ENCODE measurements around the gene KLHDC8A. TPM values are rescaled to one million over a fixed set of nuclear protein-coding genes. Genes with fewer than 3 reads are reported as not detected.
A peak's percentile ranks its signal among the peaks of the same experiment; 100 is the strongest.

KLHDC8A gene
- total RNA-seq, 6 experiments from 2014 or later, result 0.22 to 0.44 TPM; not detected in 4

DNA sequence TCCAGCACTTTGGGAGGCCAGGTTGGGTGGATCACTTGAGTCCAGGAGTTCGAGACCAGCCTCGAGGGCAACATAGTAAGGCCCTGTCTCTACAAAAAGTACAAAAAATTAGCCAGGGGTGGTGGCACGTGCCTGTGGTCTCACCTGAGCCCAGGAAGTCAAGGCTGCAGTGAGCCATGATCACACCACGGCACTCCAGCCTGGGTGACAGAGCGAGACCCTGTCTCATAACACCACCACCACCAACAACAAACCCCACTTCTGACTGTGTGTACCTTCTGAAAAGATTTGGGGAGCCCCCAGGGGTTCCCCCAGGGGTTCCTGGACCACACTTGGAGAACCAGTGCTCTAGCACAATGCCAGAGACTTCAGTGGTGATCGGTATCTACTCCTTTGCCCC is 65.1 kb downstream of the KLHDC8A start:
- intact Hi-C loops (cut with DNase I), result no loop called here
- no peak for TF ChIP-seq POLR2A (IDR thresholded peaks at IDR 0.05)
- no peak for TF ChIP-seq CTCF (IDR thresholded peaks at IDR 0.05)

GRCh38 chr1:205287767-205288559 is 68.8 kb downstream of the KLHDC8A start:
- ATAC-seq, result peak; percentile 37 to 73 (median 61)
- Histone ChIP-seq H3K36me3 (no peaks in the 10 kb centered on the region), H3K4me1 (peaks cover 0 to 13% (median under 1%) of the 10 kb centered on the region in 4 donors), H3K4me3 (no peak overlapping the region), H3K9me3 (no peaks in the 10 kb centered on the region), H3K27me3 (no peaks in the 10 kb centered on the region), H3K27ac (peak overlapping the region; percentile 15 to 53 (median 39))
- intact Hi-C loops (cut with DNase I), result no loop called here
- TF ChIP-seq POLR2A (IDR thresholded peaks at IDR 0.05), result no peak
- no peak for TF ChIP-seq CTCF (IDR thresholded peaks at IDR 0.05)
- peak in 2 of 3 donors; percentile 61 to 62 for DNase-seq
- 50% methylated on average over 8 of the region's 8 CpGs for WGBS (ENCODE audit: insufficient coverage, low coverage, low lambda C conversion rate, missing lambda C conversion rate)

More for the DNA sequence above, 65.1 kb downstream of the KLHDC8A start:
- ATAC-seq, result no peak
- DNase-seq, result no peak
- Histone ChIP-seq H3K9me3 (no peaks in the 10 kb centered on the region), H3K4me1 (peaks cover 0 to 21% (median 9%) of the 10 kb centered on the region in 4 donors), H3K27me3 (no peaks in the 10 kb centered on the region), H3K4me3 (no peak overlapping the region), H3K27ac (no peak overlapping the region), H3K36me3 (no peaks in the 10 kb centered on the region)
- WGBS (ENCODE audit: insufficient coverage, low coverage, low lambda C conversion rate, missing lambda C conversion rate), result 77% methylated on average over 2 of the region's 6 CpGs

GRCh38 chr1:205287076-205287475 is 69.6 kb downstream of the KLHDC8A start:
- WGBS (ENCODE audit: insufficient coverage, low coverage, low lambda C conversion rate, missing lambda C conversion rate), result 89% methylated on average over 3 of the region's 3 CpGs
- intact Hi-C loops (cut with DNase I), result no loop called here
- no peaks in the 10 kb centered on the region for H3K9me3 ChIP-seq
- DNase-seq, result no peak
- H3K36me3 ChIP-seq, result no peaks in the 10 kb centered on the region
- H3K4me1 ChIP-seq, result peaks cover 0 to 13% (median under 1%) of the 10 kb centered on the region in 4 donors
- H3K27me3 ChIP-seq, result no peaks in the 10 kb centered on the region
- ATAC-seq, result no peak
- H3K4me3 ChIP-seq, result no peak overlapping the region
- peak overlapping the region in 1 of 3 donors; percentile 53 for H3K27ac ChIP-seq
- TF ChIP-seq POLR2A (IDR thresholded peaks at IDR 0.05) (no peak), CTCF (IDR thresholded peaks at IDR 0.05) (no peak)

DNA sequence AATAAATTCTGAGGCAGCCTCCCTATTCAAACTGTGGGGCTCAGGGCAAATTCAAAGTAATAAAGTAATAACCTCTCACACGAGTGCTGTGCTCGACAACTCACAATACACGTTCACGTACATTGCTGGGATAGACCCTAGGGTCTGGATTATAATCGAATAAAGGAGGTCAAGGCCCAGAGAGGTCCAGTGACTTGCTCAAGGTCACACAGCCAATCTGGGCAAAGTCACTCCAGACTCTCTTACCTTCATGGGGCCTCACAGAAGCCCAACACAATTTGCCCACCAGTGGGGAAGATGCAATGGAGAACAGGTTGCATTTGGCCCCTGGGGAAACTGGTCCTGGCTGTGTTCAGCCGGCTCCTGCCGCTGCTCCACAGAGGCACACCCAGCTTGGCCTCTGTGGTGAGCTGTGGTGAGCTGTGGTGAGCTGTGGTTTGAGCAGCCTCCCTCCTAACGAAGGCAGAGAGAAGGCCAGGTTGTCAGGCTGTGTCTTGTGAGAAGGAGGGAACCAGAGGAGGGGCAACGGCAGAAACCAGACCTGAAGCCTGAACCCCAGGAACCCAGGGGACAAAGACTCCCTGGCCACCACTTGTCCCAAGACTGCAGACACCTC is 70.3 kb downstream of the KLHDC8A start:
- H3K27me3 ChIP-seq, result no peaks in the 10 kb centered on the region
- H3K36me3 ChIP-seq, result no peaks in the 10 kb centered on the region
- WGBS (ENCODE audit: insufficient coverage, low coverage, low lambda C conversion rate, missing lambda C conversion rate), result 77% methylated on average over 7 of the region's 9 CpGs
- DNase-seq (no peak), ATAC-seq (no peak)
- H3K4me1 ChIP-seq, result peaks cover 0 to 13% (median under 1%) of the 10 kb centered on the region in 4 donors
- H3K4me3 ChIP-seq, result no peak overlapping the region
- no peak overlapping the region for H3K27ac ChIP-seq
- TF ChIP-seq POLR2A (IDR thresholded peaks at IDR 0.05) (no peak), CTCF (IDR thresholded peaks at IDR 0.05) (no peak)
- intact Hi-C loops (cut with DNase I), result no loop called here
- no peaks in the 10 kb centered on the region for H3K9me3 ChIP-seq

Small RNAs within 50 kb of the gene (small RNA-seq; reads per million reads assigned to genes)
- gene SNRPGP10, result 0 reads per million in 2 experiments

Other genes starting within 250 kb of the KLHDC8A start
- 10 to 100 TPM in 3 of 6 experiments, 1 to 10 TPM in 3; 8.7 to 12.3 (median 10.0) TPM for gene RBBP5, start 234.9 kb downstream of the KLHDC8A start, total RNA-seq
- 1 to 10 TPM; 2.5 to 2.9 (median 2.6) TPM for gene DSTYK, start 145.2 kb downstream of the KLHDC8A start, total RNA-seq
- gene TMCC2, start 129.0 kb downstream of the KLHDC8A start, total RNA-seq, result 1 to 10 TPM in 1 of 6 experiments, under 1 TPM in 5; 0.14 to 5.9 (median 0.30) TPM
- 1 to 10 TPM in 5 of 6 experiments, under 1 TPM in 1; 0.88 to 5.1 (median 2.1) TPM for gene NUAK2, start 35.2 kb downstream of the KLHDC8A start, total RNA-seq
- gene LEMD1, start 65.1 kb upstream of the KLHDC8A start, total RNA-seq, result not detected
- gene BLACAT1, start 99.1 kb upstream of the KLHDC8A start, total RNA-seq, result under 1 TPM in 1 of 6 experiments, not detected in 5; 0.06 TPM
- gene CDK18, start 147.7 kb upstream of the KLHDC8A start, total RNA-seq, result 10 to 100 TPM in 3 of 6 experiments, 1 to 10 TPM in 3; 6.3 to 22.3 (median 9.7) TPM